KMS-11 (cell line): ENCODE data around the gene IL17RB.

Experiments
- H2AFZ ChIP-seq: fragments of 200-600 bp; sonication (generic); 2 replicates; pipeline ENCODE4 v1.6.1; 2016; ENCODE audit warnings: antibody characterized with exemption, mixed run types, low read depth
- H3K27ac ChIP-seq: fragments of 200-600 bp; sonication (generic); 2 replicates; pipeline ENCODE4 v1.6.1; 2016; ENCODE audit warnings: mild to moderate bottlenecking, mixed run types
- H3K27me3 ChIP-seq: fragments of 200-600 bp; sonication (generic); 2 replicates; pipeline ENCODE4 v1.6.1; 2017; ENCODE audit warnings: mild to moderate bottlenecking, low read depth, mixed run types, moderate library complexity; ENCODE audit not compliant: insufficient read depth
- H3K36me3 ChIP-seq: fragments of 200-600 bp; sonication (generic); 2 replicates; pipeline ENCODE4 v1.6.1; 2017; ENCODE audit warnings: mild to moderate bottlenecking, mixed run types; ENCODE audit not compliant: insufficient read depth
- H3K4me1 ChIP-seq: fragments of 200-600 bp; sonication (generic); 2 replicates; pipeline ENCODE4 v1.6.1; 2016; ENCODE audit warnings: mild to moderate bottlenecking, low read depth, mixed run types; ENCODE audit not compliant: poor library complexity, severe bottlenecking
- H3K4me2 ChIP-seq: fragments of 200-600 bp; sonication (generic); 2 replicates; pipeline ENCODE4 v1.7.0; 2016; ENCODE audit warnings: mild to moderate bottlenecking, mixed run types
- H3K4me3 ChIP-seq: fragments of 200-600 bp; sonication (generic); IDR thresholded peaks from 2 replicates; pipeline ENCODE4 v1.6.1; 2017; ENCODE audit warnings: low read depth, low read length, mixed read lengths; ENCODE audit not compliant: insufficient read depth
- H3K79me2 ChIP-seq: fragments of 200-600 bp; sonication (generic); 2 replicates; pipeline ENCODE4 v1.6.1; 2016; ENCODE audit warnings: low read depth, mixed run types; ENCODE audit not compliant: insufficient read depth
- H3K9ac ChIP-seq: fragments of 200-600 bp; sonication (generic); 2 replicates; pipeline ENCODE4 v1.6.1; 2016; ENCODE audit warnings: mild to moderate bottlenecking, mixed run types
- H4K20me1 ChIP-seq: fragments of 200-600 bp; sonication (generic); 2 replicates; pipeline ENCODE4 v1.6.1; 2016; ENCODE audit warnings: mild to moderate bottlenecking, mixed run types; ENCODE audit not compliant: insufficient read depth
- CTCF ChIP-seq: fragments of 200-600 bp; sonication (generic); conservative IDR thresholded peaks from 2 replicates; pipeline ENCODE4 v1.6.1; 2017; ENCODE audit warnings: low read depth, mild to moderate bottlenecking, antibody characterized with exemption, low read length, moderate library complexity, mixed read lengths

IL17RB gene

GRCh38 chr3:53845103-53845880 lies 1.1 kb upstream of the IL17RB start:
- H3K4me1 ChIP-seq: no peaks in the 10 kb centered on the region
- H4K20me1 ChIP-seq: no peaks in the 10 kb centered on the region
- TF ChIP-seq CTCF: 0 out of 2 replicates have a peak, but pooled peaks have one; percentile 15
- no peaks in the 10 kb centered on the region for H3K79me2 ChIP-seq
- no peaks in the 10 kb centered on the region for H3K36me3 ChIP-seq
- peak overlapping the region; percentile 36 for H3K4me2 ChIP-seq
- peak overlapping the region; percentile 32; the same call in 1 of the 2 replicates for H3K9ac ChIP-seq
- H3K27ac ChIP-seq: no peak overlapping the region
- peak overlapping the region; percentile 38 for H2AFZ ChIP-seq
- no peaks in the 10 kb centered on the region for H3K27me3 ChIP-seq
- no peak overlapping the region for H3K4me3 ChIP-seq

DNA sequence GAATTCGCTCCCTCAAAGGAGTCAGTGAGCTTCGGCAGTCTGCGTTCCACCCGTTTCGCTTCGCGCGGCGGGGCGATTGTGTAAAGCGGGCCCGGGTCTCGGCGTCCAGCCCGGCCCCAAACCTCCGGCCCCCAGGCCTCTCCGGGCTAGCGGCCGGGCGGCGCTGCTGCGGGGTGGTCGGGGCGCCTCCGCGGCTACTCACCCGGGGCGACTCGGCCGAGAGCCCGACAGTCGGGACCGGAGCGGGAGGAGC lies 561 bp upstream of the IL17RB start:
- peak overlapping the region; percentile 36 for H3K4me2 ChIP-seq
- H4K20me1 ChIP-seq: no peaks in the 10 kb centered on the region
- no peaks in the 10 kb centered on the region for H3K4me1 ChIP-seq
- H3K36me3 ChIP-seq: no peaks in the 10 kb centered on the region
- H2AFZ ChIP-seq: peak overlapping the region; percentile 38; the same call in 1 of the 2 replicates
- no peak overlapping the region for H3K4me3 ChIP-seq
- H3K79me2 ChIP-seq: no peaks in the 10 kb centered on the region
- no peak for TF ChIP-seq CTCF
- no peaks in the 10 kb centered on the region for H3K27me3 ChIP-seq
- H3K9ac ChIP-seq: peak overlapping the region; percentile 32; the same call in 1 of the 2 replicates
- no peak overlapping the region for H3K27ac ChIP-seq

DNA sequence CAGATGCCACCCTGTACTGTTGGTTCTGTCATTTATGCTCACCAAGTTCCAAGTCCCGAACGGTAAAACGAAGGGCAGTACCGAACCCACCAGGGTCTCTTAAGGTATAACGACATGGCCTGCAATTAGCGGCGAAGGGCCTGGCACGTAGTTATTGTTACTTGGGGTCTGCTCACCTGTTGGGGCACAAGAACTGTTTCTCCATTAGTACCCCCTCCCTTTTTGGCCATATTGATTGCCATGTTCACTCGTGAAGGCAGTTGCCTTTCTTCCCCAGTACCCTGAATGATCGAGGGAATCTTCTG lies 435 bp downstream of the IL17RB start:
- Histone ChIP-seq H4K20me1 (no peaks in the 10 kb centered on the region), H3K36me3 (no peaks in the 10 kb centered on the region), H3K9ac (no peak overlapping the region), H2AFZ (no peak overlapping the region), H3K27me3 (no peaks in the 10 kb centered on the region), H3K4me2 (no peak overlapping the region), H3K4me3 (no peak overlapping the region), H3K4me1 (no peaks in the 10 kb centered on the region), H3K27ac (no peak overlapping the region), H3K79me2 (no peaks in the 10 kb centered on the region)
- no peak for TF ChIP-seq CTCF

GRCh38 chr3:53849916-53850315 lies 3.5 kb downstream of the IL17RB start:
- Histone ChIP-seq H3K9ac (no peak overlapping the region), H3K27ac (no peak overlapping the region), H3K4me3 (no peak overlapping the region), H3K36me3 (no peaks in the 10 kb centered on the region), H4K20me1 (no peaks in the 10 kb centered on the region), H2AFZ (no peak overlapping the region), H3K27me3 (no peaks in the 10 kb centered on the region), H3K4me2 (no peak overlapping the region), H3K4me1 (no peaks in the 10 kb centered on the region), H3K79me2 (no peaks in the 10 kb centered on the region)
- no peak for TF ChIP-seq CTCF
